ENCODE measurements around the gene RIMS4. TPM values are rescaled to one million over a fixed set of nuclear protein-coding genes. Genes with fewer than 3 reads are reported as not detected.

The RIMS4 gene
- total and polyA plus RNA-seq, 9 donors = 0.95 to 17.2 (median 3.4) TPM

- H3K27ac ChIP-seq = no peak overlapping the region
- no peaks in the 10 kb centered on the region for H3K36me3 ChIP-seq
- no peak overlapping the region for H3K4me3 ChIP-seq
- H3K4me1 ChIP-seq (ENCODE audit: insufficient read depth) = peaks cover 2% of the 10 kb centered on the region
- WGBS, 3 donors = 13 to 16% (median 15%) methylated on average over 8 to 9 of the region's 9 CpGs
- DNase-seq = peak; percentile 65 to 87 (median 69)
- intact Hi-C loops (cut with DNase I) = no loop called here
- H3K9me3 ChIP-seq = peaks cover 0 to 1% of the 10 kb centered on the region in 2 donors
- no peaks in the 10 kb centered on the region for H3K27me3 ChIP-seq
- TF ChIP-seq EP300 (IDR thresholded peaks at IDR 0.05) (no peak), POLR2A (IDR thresholded peaks at IDR 0.05) (no peak)
- TF ChIP-seq, protein P1, sequence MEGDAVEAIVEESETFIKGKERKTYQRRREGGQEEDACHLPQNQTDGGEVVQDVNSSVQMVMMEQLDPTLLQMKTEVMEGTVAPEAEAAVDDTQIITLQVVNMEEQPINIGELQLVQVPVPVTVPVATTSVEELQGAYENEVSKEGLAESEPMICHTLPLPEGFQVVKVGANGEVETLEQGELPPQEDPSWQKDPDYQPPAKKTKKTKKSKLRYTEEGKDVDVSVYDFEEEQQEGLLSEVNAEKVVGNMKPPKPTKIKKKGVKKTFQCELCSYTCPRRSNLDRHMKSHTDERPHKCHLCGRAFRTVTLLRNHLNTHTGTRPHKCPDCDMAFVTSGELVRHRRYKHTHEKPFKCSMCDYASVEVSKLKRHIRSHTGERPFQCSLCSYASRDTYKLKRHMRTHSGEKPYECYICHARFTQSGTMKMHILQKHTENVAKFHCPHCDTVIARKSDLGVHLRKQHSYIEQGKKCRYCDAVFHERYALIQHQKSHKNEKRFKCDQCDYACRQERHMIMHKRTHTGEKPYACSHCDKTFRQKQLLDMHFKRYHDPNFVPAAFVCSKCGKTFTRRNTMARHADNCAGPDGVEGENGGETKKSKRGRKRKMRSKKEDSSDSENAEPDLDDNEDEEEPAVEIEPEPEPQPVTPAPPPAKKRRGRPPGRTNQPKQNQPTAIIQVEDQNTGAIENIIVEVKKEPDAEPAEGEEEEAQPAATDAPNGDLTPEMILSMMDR (IDR thresholded peaks at IDR 0.05) = no peak
Observed at GRCh38 chr20:44805979-44806620, 4.2 kb downstream of the RIMS4 start.

DNA sequence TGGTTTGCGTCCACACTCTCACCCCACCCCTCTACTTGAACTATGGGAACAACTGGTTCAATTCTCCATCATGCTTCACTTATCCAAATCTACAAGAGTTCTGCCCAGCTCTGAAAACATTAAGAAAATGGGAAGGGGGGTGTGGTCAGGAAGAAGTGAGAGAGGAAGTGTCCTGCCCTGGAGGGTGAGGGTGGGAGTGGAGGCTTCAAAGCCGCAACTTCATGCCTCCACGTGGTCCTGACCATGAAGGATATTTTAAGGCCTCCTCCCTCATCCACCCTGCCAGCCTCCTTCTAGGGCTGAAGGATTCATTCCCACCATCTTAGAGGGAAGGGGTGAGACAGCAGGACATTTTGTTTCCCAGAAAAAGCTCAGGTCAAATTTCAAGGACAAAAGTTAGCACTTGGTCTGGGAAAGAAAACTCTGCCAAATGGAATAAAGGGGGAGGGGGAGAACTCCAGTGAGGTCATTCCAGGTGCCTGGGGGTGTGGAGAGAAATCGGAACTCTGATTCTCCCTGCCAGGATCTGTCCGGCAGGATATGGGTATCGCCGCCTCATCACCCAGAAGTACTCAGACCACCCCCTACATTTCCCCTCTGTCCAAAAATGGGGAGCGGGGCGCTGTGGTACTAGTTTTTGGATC, 4.9 kb downstream of the RIMS4 start:
- Histone ChIP-seq H3K4me3 (no peak overlapping the region), H3K27me3 (no peaks in the 10 kb centered on the region), H3K36me3 (no peaks in the 10 kb centered on the region), H3K4me1 (ENCODE audit: insufficient read depth) (peaks cover 2% of the 10 kb centered on the region), H3K9me3 (no peaks in the 10 kb centered on the region), H3K27ac (no peak overlapping the region)
- TF ChIP-seq POLR2A (IDR thresholded peaks at IDR 0.05) (no peak), EP300 (IDR thresholded peaks at IDR 0.05) (no peak)
- TF ChIP-seq, protein P1 (IDR thresholded peaks at IDR 0.05) = no peak
- 20 to 22% (median 22%) methylated on average over 9 of the region's 9 CpGs for WGBS, 3 donors
- peak in 1 of 5 donors; percentile 50 for DNase-seq
- intact Hi-C loops (cut with DNase I) = no loop called here

DNA sequence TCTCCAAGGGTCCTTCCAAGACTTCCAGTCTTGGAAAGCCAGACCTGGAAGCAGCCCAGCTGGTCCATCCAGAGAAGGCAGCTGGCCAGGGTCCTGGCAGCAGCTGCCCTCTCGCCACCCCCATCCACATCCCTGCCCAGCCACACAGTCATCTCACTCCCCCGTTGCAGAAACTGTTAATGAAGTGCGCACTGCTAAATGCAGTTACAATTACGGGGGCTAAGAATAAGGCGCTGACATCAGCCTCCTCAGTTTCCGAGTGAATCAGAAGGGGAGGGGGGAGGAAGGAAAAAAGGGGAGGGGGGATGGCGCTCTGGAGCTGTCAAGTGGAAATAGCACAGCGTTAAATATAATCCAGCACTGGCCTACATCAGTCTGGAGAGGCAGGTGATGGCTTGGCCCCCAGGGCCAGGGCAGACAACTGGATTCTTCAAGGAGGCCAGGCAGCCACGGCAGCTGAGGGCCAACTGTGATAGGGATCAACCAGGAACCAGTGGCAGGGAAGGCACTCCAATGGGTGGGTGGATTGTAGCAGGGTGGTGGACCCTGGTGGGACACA, 6.9 kb downstream of the RIMS4 start:
- Histone ChIP-seq H3K27ac (no peak overlapping the region), H3K27me3 (no peaks in the 10 kb centered on the region), H3K36me3 (no peaks in the 10 kb centered on the region), H3K9me3 (no peaks in the 10 kb centered on the region), H3K4me1 (ENCODE audit: insufficient read depth) (peaks cover 2% of the 10 kb centered on the region), H3K4me3 (no peak overlapping the region)
- DNase-seq = no peak
- no peak for TF ChIP-seq POLR2A (IDR thresholded peaks at IDR 0.05)
- intact Hi-C loops (cut with DNase I) = no loop called here
- WGBS, 3 donors = 29 to 31% (median 29%) methylated on average over 9 of the region's 9 CpGs

GRCh38 chr20:44802702-44803101, 7.6 kb downstream of the RIMS4 start:
- no peak for DNase-seq
- intact Hi-C loops (cut with DNase I) = no loop called here
- H3K27me3 ChIP-seq = no peaks in the 10 kb centered on the region

More at GRCh38 chr20:44802702-44803101, 7.6 kb downstream of the RIMS4 start:
- Histone ChIP-seq H3K27ac (no peak overlapping the region), H3K36me3 (no peaks in the 10 kb centered on the region), H3K4me3 (no peak overlapping the region), H3K4me1 (ENCODE audit: insufficient read depth) (peaks cover 2% of the 10 kb centered on the region), H3K9me3 (no peaks in the 10 kb centered on the region)
- WGBS, 3 donors = 90 to 96% (median 93%) methylated on average over 4 of the region's 4 CpGs
- TF ChIP-seq EP300 (IDR thresholded peaks at IDR 0.05) (no peak), POLR2A (IDR thresholded peaks at IDR 0.05) (no peak)
- TF ChIP-seq, protein P1 (IDR thresholded peaks at IDR 0.05) = no peak

All from ovary (tissue), 9 donors.